NT2/D1 (cell line): Measurements from ENCODE around the gene WFDC6.

ENCODE experiments used
- DNase-seq: peaks from one replicate; pipeline ENCODE4 v3.0.0-alpha.2; 2011; ENCODE audit warnings: low read depth, low spot score
- H3K27me3 ChIP-seq: 2 replicates; pipeline ENCODE4 v1.6.0; 2011; ENCODE audit warnings: mild to moderate bottlenecking; ENCODE audit not compliant: insufficient read length, insufficient read depth
- H3K36me3 ChIP-seq: 2 replicates; pipeline ENCODE4 v1.6.1; 2011; ENCODE audit warnings: mild to moderate bottlenecking, low read length, mixed read lengths; ENCODE audit not compliant: insufficient read depth, insufficient read length
- H3K4me1 ChIP-seq: 2 replicates; pipeline ENCODE4 v1.5.1; 2011; ENCODE audit not compliant: insufficient read depth, insufficient read length
- H3K4me3 ChIP-seq: 2 replicates; pipeline ENCODE4 v1.5.1; 2011; ENCODE audit warnings: low read depth; ENCODE audit not compliant: insufficient read length
- H3K9ac ChIP-seq: 2 replicates; pipeline ENCODE4 v1.6.0; 2011; ENCODE audit warnings: low read depth; ENCODE audit not compliant: insufficient read length
- H3K9me3 ChIP-seq: 2 replicates; pipeline ENCODE4 v1.5.1; 2011; ENCODE audit warnings: mild to moderate bottlenecking, low read length; ENCODE audit not compliant: insufficient read depth
- SUZ12 ChIP-seq: IDR thresholded peaks from 2 replicates; pipeline ENCODE4 v1.6.1; 2011; ENCODE audit not compliant: insufficient read length, insufficient read depth; ENCODE audit errors: extremely low read depth
- YY1 ChIP-seq: IDR thresholded peaks from 2 replicates; pipeline ENCODE4 v1.6.1; 2011; ENCODE audit not compliant: insufficient read length, insufficient read depth
- ZNF274 ChIP-seq: IDR thresholded peaks from 2 replicates; pipeline ENCODE4 v1.6.1; 2011; ENCODE audit warnings: mild to moderate bottlenecking, low read depth, low read length

WFDC6 gene

GRCh38 chr20:45487231-45487635 is 52.0 kb downstream of the WFDC6 start:
- H3K36me3 ChIP-seq = no peaks in the 10 kb centered on the region
- TF ChIP-seq ZNF274 = no peak
- no peak for TF ChIP-seq YY1
- no peak for TF ChIP-seq SUZ12
- no peak overlapping the region for H3K9ac ChIP-seq
- H3K9me3 ChIP-seq = no peaks in the 10 kb centered on the region
- no peak overlapping the region for H3K4me3 ChIP-seq
- H3K27me3 ChIP-seq = no peaks in the 10 kb centered on the region
- H3K4me1 ChIP-seq = no peaks in the 10 kb centered on the region
- DNase-seq = no peak

GRCh38 chr20:45485388-45485787 is 53.9 kb downstream of the WFDC6 start:
- Histone ChIP-seq H3K36me3 (no peaks in the 10 kb centered on the region), H3K9ac (no peak overlapping the region), H3K9me3 (no peaks in the 10 kb centered on the region), H3K4me3 (no peak overlapping the region), H3K27me3 (no peaks in the 10 kb centered on the region), H3K4me1 (no peaks in the 10 kb centered on the region)
- TF ChIP-seq SUZ12 (no peak), YY1 (no peak), ZNF274 (no peak)
- DNase-seq = no peak

GRCh38 chr20:45484676-45485075 is 54.6 kb downstream of the WFDC6 start:
- Histone ChIP-seq H3K36me3 (peaks cover 5% of the 10 kb centered on the region), H3K4me3 (no peak overlapping the region), H3K27me3 (no peaks in the 10 kb centered on the region), H3K4me1 (no peaks in the 10 kb centered on the region), H3K9ac (no peak overlapping the region), H3K9me3 (no peaks in the 10 kb centered on the region)
- TF ChIP-seq YY1 = no peak
- TF ChIP-seq SUZ12 = no peak
- TF ChIP-seq ZNF274 = no peak
- DNase-seq = no peak
